ENCODE data around the gene ZHX3.

Gene ZHX3

DNA sequence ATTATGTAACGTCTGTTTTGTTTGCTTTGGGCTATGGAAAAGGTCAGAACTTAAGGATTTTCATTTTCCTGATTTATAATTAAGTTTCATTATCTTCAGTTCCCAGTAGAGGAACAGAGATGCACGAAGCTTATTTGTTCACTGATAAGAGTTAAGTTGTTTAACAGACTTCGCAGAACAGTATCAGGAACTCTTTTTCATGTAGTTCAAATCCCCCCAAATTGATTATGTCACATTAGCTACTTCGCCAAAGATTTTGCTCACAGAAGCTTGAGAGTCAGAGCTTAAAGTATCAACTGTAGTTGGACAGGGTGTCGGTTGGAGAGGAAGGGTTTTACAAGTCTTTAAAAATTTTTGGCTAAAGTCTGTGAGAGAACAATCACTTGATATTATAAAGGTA, 43.4 kb downstream of the ZHX3 start:
- TF ChIP-seq, protein P1, sequence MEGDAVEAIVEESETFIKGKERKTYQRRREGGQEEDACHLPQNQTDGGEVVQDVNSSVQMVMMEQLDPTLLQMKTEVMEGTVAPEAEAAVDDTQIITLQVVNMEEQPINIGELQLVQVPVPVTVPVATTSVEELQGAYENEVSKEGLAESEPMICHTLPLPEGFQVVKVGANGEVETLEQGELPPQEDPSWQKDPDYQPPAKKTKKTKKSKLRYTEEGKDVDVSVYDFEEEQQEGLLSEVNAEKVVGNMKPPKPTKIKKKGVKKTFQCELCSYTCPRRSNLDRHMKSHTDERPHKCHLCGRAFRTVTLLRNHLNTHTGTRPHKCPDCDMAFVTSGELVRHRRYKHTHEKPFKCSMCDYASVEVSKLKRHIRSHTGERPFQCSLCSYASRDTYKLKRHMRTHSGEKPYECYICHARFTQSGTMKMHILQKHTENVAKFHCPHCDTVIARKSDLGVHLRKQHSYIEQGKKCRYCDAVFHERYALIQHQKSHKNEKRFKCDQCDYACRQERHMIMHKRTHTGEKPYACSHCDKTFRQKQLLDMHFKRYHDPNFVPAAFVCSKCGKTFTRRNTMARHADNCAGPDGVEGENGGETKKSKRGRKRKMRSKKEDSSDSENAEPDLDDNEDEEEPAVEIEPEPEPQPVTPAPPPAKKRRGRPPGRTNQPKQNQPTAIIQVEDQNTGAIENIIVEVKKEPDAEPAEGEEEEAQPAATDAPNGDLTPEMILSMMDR (IDR thresholded peaks at IDR 0.05; ENCODE audit: low read depth, low read length) = no peak
- no peak for DNase-seq (ENCODE audit: extremely low read depth, low read depth)

DNA sequence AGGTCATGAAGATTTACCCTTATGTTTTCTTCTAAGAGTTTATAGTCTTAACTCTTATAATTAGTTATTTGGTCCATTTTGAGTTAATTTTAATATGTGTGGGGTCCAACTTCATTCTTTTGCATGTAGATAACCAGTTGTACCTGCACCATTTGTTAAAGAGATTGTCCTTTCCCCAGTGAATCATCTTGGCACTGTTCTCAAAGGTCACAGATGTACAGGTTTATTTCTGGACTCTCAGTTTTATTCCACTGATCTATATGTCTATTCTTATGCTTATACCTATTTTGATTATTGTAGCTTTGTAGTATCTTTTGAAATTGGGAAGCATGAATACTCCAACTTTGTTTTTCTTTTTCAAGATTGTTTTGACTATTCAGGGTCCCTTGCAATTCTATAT, 44.1 kb downstream of the ZHX3 start:
- DNase-seq (ENCODE audit: extremely low read depth, low read depth) = no peak
- TF ChIP-seq, protein P1 (IDR thresholded peaks at IDR 0.05; ENCODE audit: low read depth, low read length) = no peak

DNA sequence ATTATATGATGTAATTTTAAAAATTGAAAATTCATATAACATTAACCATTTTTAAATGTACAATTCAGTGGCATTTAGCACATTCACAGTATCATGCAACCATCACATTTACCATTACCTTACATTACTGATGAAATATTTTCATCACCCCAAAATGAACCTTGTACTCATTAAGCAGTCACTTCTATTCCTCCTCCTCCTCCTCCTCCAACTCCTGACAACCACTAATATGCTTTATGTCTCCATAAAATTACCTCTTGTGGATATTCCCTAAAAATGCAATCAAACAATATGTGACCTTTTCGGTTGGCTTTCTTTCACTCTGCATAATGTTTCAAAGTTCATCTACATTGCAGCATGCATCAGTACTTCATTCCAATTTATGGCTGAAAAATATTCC, 45.2 kb downstream of the ZHX3 start:
- TF ChIP-seq, protein P1 (IDR thresholded peaks at IDR 0.05; ENCODE audit: low read depth, low read length) = no peak

DNA sequence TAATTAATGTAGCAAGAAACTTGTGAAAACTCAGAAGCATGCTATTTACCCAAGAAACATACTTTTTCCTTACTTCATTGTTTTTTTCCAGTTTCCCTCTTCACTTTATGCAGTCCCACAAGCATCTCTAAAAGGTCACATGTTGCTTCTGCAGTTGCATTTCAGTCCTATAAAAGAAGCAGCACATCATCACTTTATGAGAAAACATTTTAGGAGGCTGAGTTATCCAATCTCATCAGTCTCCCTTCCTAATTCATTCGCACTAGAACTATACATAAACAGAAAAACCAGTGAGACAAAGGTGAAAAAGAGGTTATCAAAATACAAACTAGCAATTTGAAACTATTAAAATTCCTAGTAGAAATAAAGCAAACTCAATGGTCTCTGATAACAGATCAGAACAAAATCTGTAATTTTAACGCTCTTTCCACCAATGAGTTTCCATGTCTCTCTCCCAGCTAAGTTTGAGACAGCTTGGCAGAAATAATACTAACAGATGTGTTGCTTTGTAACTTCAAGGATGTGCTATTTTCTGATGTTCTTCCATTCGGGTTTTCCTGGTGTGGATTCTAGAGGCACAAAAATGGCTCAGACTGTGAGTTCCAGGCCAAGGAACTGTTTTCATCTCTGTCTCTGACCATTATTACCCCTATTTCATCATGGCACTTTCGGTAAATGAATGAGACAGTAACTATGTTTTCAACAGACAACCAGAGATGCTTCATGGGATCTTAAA, 48.4 kb downstream of the ZHX3 start:
- TF ChIP-seq, protein P1 (IDR thresholded peaks at IDR 0.05; ENCODE audit: low read depth, low read length) = no peak
- DNase-seq (ENCODE audit: extremely low read depth, low read depth) = no peak

More for the DNA sequence above, 45.2 kb downstream of the ZHX3 start:
- DNase-seq (ENCODE audit: extremely low read depth, low read depth) = no peak

DNA sequence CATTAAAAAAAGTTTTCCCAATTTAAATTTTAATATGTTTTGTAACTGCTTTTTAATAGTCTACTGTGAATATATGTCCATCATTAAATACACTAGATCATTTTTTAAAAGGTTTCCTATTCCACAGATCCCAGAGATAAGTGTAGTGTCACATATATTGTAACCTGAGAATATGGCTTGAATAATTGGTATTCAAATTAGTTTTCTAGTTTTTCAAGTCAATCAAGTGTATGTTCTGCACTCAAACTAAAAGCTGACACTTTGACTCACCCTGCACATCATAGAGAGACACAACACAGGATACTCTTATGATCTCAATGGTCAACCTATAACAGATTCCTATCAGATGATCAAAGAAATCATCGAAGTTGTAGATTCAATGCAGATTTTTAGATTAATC, 49.1 kb downstream of the ZHX3 start:
- no peak for DNase-seq (ENCODE audit: extremely low read depth, low read depth)
- TF ChIP-seq, protein P1 (IDR thresholded peaks at IDR 0.05; ENCODE audit: low read depth, low read length) = no peak

DNA sequence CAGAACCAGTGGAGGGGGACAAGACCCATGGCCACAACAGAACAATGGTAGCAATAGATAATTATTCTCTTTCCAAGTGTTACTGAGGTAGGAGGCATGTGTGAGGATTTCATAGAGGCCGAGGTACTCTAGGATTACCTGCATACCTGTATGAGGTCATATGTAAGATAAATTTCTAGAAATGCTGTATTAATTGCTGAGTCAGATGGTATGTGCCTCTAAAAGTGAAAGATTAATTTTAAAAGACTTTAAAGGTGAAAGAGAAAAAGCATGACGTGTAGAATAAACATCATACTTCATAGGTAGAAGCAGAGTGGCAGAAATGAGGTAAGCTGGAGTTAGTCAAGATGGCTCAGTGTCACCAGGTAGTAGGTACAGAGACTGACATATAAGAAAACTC, 51.6 kb downstream of the ZHX3 start:
- TF ChIP-seq, protein P1 (IDR thresholded peaks at IDR 0.05; ENCODE audit: low read depth, low read length) = no peak
- no peak for DNase-seq (ENCODE audit: extremely low read depth, low read depth)

DNA sequence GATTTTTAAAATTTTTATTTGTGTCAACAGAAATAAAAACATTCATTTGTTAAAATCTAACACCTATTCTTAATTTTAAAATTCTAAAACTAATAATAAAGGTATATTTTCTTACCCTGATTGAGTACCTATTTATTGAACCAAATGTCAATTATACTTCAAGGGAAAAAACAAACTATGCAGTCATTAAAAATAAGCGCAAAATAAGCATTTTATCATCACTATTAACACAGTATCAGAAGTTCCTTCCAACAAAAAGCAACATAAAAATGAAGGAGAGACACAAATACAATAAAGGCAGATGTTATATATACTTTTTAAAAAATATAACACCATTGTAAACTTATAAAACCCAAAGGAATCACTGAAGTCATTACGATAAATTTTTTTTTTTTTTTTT, 52.7 kb downstream of the ZHX3 start:
- no peak for DNase-seq (ENCODE audit: extremely low read depth, low read depth)
- TF ChIP-seq, protein P1 (IDR thresholded peaks at IDR 0.05; ENCODE audit: low read depth, low read length) = no peak

Measured in AG09319 (cell line).